ENCODE measurements around the gene RNPS1.

The RNPS1 gene

GRCh38 chr16:2235234-2235651 is 32.7 kb downstream of the RNPS1 start:
- TF ChIP-seq CTCF (IDR thresholded peaks at IDR 0.05; ENCODE audit: low read depth, low read length) = no peak
- DNase-seq (ENCODE audit: extremely low read depth, low read depth) = no peak

- no peak for DNase-seq (ENCODE audit: extremely low read depth, low read depth)
- TF ChIP-seq CTCF (IDR thresholded peaks at IDR 0.05; ENCODE audit: low read depth, low read length) = no peak
These were observed 33.1 kb downstream of the RNPS1 start for GRCh38 chr16:2234813-2235170.

- DNase-seq (ENCODE audit: extremely low read depth, low read depth) = no peak
- no peak for TF ChIP-seq CTCF (IDR thresholded peaks at IDR 0.05; ENCODE audit: low read depth, low read length)
These were observed 33.8 kb downstream of the RNPS1 start for GRCh38 chr16:2233872-2234812.

- TF ChIP-seq CTCF (IDR thresholded peaks at IDR 0.05; ENCODE audit: low read depth, low read length) = no peak
These were observed 34.7 kb downstream of the RNPS1 start for GRCh38 chr16:2233046-2233775.

GRCh38 chr16:2232094-2232990 is 35.6 kb downstream of the RNPS1 start:
- TF ChIP-seq CTCF (IDR thresholded peaks at IDR 0.05; ENCODE audit: low read depth, low read length) = no peak
- DNase-seq (ENCODE audit: extremely low read depth, low read depth) = no peak

More at GRCh38 chr16:2233046-2233775, 34.7 kb downstream of the RNPS1 start:
- DNase-seq (ENCODE audit: extremely low read depth, low read depth) = no peak

- DNase-seq (ENCODE audit: extremely low read depth, low read depth) = no peak
- TF ChIP-seq CTCF (IDR thresholded peaks at IDR 0.05; ENCODE audit: low read depth, low read length) = no peak
These were observed 36.7 kb downstream of the RNPS1 start for GRCh38 chr16:2231016-2231931.
